HG03521 (cell line): Measurements from ENCODE around the gene CAD.
"Not testable (repeated sequence)": the region's sequence is repeated elsewhere in the genome, so short reads cannot be mapped to it uniquely, and the experiment has no call there.

Experiments
- ATAC-seq: cut with Tn5 transposase; IDR thresholded peaks from one replicate; pipeline ENCODE4 v1.9.1; 2021; ENCODE audit warnings: mild to moderate bottlenecking, moderate library complexity; ENCODE audit not compliant: unreplicated experiment

CAD gene

DNA sequence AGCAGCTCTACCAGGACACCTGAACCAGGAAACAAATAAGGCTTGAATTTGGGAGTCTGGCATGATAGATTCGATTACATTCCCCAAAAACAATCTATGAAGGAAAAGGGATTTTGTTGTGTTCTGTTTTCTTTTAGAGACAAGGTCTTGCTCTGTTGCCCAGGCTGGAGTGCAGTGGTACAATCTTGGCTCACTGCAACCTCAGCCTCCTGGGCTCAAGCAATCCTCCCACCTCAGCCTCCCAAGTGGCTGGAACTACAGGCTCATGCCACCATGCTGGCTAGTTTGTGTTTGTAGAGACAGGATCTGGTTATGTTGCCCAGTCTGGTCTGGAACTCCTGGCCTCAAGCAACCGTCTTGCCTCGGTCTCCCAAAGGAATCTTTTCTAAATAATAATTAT lies 19.1 kb upstream of the CAD start:
- not testable (repeated sequence) for ATAC-seq

DNA sequence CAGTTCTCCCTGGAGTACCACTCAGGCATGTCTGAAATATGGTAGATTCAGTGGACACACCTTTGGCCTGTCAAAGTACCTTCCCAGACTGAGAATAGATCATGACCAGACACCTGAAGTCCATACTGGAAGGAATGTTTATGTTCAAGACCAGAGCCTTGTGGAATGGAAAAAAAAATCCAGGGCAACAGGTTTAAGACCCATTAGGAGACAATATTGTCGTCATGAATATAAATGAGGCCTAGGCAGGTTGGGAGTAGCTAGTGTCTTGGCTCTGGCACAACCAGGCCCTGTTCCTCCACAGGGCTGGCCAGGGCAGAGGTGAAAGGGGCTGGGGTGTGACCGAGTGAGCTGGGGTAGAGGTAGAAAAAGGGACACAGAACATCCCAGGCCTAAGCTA lies 18.5 kb upstream of the CAD start:
- ATAC-seq: no peak

GRCh38 chr2:27199241-27199640 lies 17.9 kb upstream of the CAD start:
- no peak for ATAC-seq

DNA sequence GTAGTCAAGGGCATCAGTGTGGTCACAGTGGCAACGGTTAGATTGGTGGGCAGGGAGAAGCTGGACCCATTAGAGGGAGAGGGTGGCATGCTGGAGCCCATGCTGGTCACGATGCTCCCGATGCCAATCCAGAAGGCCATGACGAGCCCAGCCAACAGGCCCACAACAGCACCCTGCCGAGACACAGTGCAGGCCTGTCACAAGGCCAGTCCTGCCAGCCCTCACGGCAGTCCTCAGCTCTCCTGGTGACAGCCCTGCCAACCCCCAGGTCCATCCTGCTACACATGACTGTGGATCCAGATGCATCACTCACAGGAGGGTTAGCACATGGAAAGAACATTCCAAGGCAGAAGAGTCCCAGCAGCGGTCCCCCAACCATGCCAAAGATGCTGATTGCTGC lies 15.5 kb upstream of the CAD start:
- ATAC-seq: no peak

- no peak for ATAC-seq
Measured at GRCh38 chr2:27202854-27203253, 14.3 kb upstream of the CAD start.

DNA sequence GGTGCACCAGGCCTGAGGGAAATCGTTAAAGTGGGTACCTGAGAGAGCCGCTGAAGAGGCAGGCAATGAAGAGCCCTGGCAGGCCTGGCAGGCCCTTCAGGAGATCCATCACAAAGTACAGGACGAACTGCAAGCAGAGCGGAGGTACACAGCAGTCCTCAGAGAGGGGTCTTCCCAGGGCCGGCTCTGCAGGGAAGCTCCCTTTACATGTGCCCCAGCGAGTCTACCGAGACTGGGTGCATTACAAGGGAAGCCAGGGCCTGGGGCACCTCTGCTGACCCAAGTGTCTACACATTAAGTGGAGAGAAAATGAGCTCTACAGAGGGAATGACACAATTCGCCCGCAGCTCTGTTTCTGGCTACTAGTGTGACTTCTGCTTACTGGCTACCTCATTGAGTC lies 13.4 kb upstream of the CAD start:
- ATAC-seq: no peak

- ATAC-seq: no peak
Measured at GRCh38 chr2:27204566-27204965, 12.6 kb upstream of the CAD start.

GRCh38 chr2:27205206-27205605 lies 12.0 kb upstream of the CAD start:
- ATAC-seq: no peak

GRCh38 chr2:27206346-27206745 lies 10.8 kb upstream of the CAD start:
- no peak for ATAC-seq

DNA sequence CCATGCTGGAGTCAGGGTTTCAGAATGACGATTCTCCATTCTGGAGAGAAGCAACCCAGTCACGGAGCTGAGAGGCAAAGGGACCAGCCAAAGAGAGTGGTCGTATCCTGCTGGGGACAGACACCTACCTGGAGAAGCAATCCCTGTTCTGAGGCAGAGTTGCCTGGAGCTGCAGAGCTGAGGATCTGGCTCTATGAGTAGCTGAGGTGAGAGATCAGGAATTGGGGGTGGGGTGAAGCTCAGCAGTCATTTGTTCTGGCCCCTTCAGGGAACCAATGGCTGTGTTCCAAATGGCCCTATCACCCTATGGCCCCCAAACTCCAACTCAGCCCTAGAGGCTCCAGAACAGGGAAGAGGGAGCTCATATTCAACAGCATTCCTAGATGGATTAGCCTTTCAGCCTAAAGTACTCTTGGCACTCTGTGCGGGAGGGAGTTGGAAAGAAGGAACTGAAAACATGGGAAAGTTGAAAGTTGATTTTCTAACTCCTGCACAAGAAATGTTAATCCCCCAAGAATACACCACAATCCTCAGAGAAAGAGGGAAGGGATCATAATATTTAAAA lies 8.6 kb upstream of the CAD start:
- no peak for ATAC-seq

- ATAC-seq: no peak
Measured at GRCh38 chr2:27209621-27210401, 7.4 kb upstream of the CAD start.

DNA sequence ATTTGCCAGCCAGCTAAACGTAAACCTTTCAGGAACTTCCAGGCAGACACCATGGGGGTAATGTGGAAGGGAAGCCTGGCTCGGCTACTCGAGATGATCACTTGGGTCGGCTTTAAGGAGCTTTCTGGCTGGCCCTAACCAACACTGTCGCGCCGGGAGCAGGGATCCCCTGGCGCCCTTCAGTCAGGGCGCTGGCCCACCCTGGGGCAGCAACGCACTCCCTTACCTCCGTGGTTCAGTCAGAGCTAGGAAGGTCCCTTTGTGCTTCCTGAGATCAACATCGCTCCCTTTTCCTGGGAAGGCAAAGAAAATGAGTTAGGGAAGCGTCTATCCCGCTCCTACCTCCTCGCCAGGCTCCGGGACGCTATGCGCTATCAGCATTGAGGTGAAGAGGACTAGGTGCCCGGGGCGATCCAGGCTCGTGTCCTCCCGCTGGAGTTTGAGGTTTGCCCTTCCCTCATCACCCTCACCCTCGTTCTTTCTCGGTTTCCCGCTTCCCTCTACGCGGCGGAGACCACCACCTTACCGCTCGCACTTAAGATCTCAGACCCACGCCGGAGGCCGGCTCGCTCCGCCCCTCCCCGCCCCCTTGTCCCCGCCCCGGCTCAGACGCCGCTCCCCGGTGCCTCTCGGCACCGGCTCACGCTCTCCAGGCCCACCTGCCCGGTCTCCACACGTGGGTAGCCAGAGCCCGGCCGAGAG lies 5.8 kb upstream of the CAD start:
- peak; percentile 2 for ATAC-seq

DNA sequence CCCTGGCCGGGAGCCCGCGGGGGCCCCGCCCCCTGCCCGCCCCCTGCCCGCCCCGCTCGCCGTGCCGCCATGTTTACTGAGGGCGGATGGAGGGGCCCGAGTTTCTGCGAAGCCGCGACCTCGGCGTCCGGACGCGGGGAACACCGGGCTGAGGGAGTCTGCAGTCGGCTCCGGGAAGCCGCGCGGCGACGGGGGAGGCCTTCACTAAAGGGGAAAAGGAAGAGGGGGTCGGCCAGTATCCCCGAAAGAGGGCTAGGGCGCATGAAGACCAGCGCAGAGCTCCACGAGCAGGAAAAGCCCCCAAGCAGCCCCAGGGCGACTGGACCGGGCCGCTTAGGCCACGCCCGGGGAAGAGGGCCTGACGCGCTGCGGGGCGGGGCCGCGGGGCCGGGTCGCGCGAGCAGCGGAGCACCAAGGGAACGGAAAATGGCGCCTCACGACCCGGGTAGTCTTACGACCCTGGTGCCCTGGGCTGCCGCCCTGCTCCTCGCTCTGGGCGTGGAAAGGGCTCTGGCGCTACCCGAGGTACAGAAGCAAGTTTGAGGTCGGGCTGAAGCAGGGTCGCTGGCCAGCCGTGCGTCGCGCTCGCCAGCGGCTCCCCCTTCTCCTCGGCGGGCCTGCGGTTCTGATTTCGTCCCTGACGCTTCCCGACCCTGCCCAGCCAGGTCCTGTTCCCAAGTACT lies 5.1 kb upstream of the CAD start, which contains the start of the genes ATRAID and SLC5A6:
ATRAID (plus strand) TSS at position 99 of the 683 bp plus-strand sequence; CDS start at position 427, 328 bp downstream.
SLC5A6 (minus strand) TSS at position 326 of the 683 bp plus-strand sequence. CDS start 4,618 bp downstream, outside the sequence.
- ATAC-seq: peak; percentile 78

- peak; percentile 7 for ATAC-seq
Measured at GRCh38 chr2:27212626-27213471, 4.3 kb upstream of the CAD start.

DNA sequence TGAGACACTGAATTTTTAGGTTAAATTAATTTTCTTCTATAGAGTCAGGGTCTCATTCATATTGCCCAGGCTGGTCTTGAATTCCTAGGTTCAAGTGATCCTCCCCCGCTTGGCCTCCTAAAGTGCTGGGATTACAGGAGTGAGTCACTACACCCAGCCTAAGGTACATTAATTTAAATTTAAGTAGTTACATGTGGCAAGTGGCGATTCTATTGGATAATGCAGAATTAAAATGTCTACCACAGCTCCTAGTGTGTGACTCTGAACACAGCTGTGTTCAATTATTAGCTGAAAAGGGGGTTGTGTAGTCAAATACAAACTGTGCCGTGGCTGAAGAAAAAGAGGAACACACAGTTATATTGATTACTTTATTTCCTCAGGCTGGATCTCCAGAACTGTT lies 2.2 kb upstream of the CAD start:
- no peak for ATAC-seq

- ATAC-seq: no peak
Measured at GRCh38 chr2:27216416-27217137, 592 bp upstream of the CAD start.

- no peak for ATAC-seq
Measured at GRCh38 chr2:27218614-27219013, 1.4 kb downstream of the CAD start.

GRCh38 chr2:27219091-27219490 lies 1.9 kb downstream of the CAD start:
- ATAC-seq: no peak

GRCh38 chr2:27220091-27220490 lies 2.9 kb downstream of the CAD start:
- no peak for ATAC-seq

- ATAC-seq: no peak
Measured at GRCh38 chr2:27221166-27221565, 4.0 kb downstream of the CAD start.
